GM18519 (cell line): Measurements from ENCODE around the gene COL20A1.

Source experiments
- ATAC-seq: cut with Tn5 transposase; IDR thresholded peaks from one replicate; pipeline ENCODE4 v1.9.1; 2021; ENCODE audit warnings: mild to moderate bottlenecking, moderate library complexity; ENCODE audit not compliant: unreplicated experiment, low FRiP score

The COL20A1 gene

DNA sequence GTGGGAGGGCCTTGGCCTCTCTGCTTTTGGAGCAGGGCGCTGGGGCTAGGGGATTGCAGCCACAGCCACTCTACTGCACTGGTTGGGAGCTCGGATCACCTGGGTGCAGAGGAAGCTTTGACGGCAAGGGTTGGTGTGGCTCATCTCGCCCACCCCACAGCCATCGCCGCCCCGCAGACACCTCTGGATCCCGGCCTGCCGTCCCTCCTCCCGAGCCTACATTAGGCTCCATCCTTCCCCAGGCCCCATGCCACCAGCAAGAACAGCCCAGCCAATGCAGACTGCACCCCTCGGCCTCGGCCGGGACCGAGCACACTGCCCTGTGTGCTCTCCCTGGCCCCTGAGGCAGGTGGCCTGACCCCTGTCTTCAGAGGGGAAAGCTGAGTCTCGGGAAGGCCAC, 32.5 kb upstream of the COL20A1 start:
- ATAC-seq: no peak

DNA sequence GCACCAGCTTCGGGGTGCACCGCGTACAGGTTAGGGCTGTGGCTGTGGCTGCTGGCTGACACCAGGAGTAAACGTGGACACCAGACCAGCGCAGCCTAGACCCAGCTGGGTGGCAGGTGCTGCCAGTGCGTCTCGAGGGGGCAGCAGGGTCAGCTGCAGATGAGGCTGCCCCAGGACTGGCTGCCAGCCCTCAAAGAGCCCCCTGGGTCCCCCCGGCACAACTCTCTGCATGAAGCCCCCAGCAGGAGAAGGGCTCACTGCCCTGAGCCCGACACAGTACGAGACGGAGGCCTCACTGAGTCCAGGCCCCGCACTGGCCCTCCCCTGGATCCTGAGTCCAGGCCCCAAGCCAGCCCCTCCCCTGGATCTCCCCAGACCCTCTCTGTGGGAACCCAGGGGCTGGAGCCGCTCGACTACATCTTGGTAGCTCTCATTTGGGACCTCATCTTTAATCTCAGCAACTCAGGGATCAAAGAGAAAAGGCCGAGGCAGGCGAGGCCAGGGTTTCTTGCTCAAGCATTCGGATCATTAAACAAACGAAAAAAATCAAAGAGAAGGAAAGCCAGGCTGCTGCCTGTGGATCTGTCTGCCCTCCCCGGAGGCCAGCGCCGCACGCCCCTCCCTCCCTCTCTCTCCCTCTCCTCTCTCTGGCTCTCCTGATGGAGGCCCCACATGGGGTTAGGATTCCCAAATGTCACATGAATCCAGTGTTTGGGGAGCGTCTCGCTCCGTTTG, 31.8 kb upstream of the COL20A1 start:
- no peak for ATAC-seq

DNA sequence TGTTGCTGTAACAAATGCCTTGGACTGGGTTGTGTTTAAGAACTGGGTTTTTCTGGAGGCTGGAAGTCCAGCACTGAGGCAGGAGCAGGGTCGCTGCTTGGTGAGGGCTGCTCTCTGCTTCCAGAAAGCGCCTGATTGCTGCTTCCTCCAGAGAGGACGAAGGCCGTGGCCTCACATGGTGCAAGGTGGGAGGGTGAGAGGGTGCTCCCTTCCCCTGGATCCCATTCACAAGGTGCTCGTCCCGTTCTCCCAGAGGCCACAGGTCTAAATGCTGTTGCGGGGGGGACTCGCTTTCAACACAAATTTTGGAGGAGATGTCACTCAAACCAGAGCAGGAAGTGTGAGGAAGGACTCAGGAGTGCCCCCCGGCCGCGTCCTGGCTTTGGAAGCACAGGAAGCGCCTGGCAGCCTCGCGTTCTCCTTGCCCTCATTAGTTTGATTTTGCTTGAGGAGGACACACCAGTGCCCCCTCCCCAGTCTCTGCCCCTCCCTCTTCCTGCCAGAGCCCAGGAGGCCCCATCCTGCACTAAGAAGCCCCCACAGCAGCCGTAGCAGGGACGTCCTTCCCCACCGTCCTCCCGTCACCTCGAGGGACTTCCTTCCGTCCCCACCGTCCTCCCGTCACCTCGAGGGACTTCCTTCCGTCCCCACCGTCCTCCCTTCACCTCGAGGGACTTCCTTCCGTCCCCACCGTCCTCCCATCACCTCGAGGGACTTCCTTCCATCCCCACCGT, 31.0 kb upstream of the COL20A1 start:
- no peak for ATAC-seq

GRCh38 chr20:63262836-63263235, 30.1 kb upstream of the COL20A1 start:
- ATAC-seq: no peak

- ATAC-seq: no peak
These were observed 29.0 kb upstream of the COL20A1 start for GRCh38 chr20:63264000-63264399.

DNA sequence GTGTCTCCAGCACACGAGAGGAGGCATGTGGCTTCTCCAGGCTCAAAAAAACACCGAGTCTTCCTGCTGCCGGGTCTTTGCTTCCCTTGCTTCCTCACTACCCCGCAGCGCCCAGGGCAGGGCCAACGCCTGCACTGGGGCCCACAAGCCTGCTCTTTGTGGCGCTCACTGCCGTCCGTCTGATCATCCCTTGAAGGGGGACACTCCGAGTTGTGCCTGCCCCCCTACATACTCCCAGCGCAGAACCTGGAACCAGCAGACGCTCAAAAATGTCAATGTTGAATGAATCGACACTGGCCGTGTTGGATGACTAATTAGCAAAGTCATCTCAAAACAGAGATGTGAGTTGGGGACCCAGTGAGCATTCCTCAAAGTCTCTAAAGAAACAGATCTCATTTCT, 28.5 kb upstream of the COL20A1 start:
- ATAC-seq: no peak

DNA sequence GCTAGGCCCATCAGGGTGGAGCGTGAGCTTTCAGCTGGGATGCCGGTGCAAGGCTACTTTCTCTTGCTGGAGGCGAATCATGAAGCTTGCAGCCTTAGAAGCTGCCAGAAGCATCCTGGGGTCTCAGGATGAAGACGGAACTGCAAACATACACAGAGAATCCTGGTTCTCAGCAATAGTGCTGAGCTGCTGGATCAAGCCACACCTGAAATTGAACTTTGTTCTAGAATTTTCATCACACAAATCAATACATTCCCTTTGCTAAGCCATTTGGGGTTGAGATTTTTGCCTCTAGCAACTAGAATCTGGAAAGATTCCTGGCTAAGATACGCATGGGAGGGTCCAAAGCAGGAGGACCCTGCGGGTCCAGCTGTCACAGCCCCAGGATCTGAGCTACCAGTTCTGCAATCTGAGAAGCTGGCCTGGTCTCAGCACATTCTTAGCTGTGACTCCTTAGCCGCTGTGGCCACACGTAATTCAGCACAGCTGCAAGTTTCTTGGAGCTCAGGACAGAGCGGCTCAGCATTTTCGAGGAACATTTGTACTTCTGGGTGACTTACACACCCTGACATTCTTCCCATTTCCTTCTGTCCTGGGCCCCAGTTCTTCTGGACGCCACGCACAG, 27.0 kb upstream of the COL20A1 start:
- ATAC-seq: no peak

DNA sequence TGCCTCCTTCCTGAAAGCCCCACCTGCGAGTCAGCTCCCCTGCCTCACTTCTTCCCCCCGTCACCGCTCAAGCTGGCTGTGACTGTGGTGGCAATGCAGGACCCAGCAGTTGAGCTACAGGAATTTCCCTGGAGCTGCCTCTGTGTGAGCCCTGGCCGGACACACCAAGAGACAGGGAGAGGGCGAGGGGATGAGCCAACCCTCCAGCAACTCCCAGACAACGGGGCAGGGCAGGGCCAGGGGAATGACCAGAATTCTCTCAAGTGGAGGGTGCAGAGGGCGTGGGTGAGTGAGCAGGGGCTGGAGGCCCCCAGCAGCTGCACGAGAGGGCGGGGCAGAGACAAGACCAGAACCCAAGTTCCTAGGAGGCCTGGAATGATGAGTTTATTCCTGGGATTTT, 25.3 kb upstream of the COL20A1 start:
- no peak for ATAC-seq

DNA sequence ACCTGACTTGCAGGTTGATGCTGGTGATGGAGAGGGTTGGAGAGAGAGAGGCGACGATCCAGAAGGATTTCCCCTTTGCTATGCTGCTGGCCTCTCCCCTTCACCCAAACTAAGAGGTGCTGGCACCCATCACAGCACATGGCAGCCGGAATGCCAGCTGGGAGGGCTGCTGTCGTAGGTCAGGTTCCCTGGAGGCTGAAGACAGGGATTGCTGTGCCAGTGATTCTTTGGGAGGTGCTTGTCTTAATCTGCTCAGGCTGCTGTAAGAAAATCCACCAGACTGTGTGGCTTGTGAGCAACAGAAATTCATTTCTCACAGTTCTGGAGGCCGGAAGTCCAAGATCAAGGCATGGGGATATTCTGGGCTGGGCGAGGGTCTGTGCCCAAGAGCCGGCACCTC, 24.7 kb upstream of the COL20A1 start:
- no peak for ATAC-seq

- ATAC-seq: no peak
These were observed 24.1 kb upstream of the COL20A1 start for GRCh38 chr20:63268671-63269439.

DNA sequence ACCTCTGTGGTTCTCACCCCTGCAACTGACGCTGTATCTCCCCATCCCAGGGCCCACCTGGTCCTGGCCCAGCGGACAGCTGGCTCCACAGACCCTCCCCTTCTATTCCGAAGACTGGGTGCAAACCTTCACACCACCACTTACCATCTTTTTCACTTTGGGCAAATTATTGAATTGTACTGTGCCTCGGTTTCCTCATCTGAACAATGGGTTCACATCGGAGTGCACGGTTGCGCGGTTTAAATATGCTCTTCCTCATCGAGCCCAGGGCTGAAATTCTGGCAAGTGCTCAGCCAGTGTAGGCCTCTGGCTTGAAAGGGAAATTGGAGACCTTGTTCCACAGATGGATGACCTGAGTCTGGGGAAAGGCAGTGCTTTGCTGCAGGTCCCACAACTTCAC, 23.3 kb upstream of the COL20A1 start:
- no peak for ATAC-seq

GRCh38 chr20:63270606-63271325, 22.2 kb upstream of the COL20A1 start:
- no peak for ATAC-seq

DNA sequence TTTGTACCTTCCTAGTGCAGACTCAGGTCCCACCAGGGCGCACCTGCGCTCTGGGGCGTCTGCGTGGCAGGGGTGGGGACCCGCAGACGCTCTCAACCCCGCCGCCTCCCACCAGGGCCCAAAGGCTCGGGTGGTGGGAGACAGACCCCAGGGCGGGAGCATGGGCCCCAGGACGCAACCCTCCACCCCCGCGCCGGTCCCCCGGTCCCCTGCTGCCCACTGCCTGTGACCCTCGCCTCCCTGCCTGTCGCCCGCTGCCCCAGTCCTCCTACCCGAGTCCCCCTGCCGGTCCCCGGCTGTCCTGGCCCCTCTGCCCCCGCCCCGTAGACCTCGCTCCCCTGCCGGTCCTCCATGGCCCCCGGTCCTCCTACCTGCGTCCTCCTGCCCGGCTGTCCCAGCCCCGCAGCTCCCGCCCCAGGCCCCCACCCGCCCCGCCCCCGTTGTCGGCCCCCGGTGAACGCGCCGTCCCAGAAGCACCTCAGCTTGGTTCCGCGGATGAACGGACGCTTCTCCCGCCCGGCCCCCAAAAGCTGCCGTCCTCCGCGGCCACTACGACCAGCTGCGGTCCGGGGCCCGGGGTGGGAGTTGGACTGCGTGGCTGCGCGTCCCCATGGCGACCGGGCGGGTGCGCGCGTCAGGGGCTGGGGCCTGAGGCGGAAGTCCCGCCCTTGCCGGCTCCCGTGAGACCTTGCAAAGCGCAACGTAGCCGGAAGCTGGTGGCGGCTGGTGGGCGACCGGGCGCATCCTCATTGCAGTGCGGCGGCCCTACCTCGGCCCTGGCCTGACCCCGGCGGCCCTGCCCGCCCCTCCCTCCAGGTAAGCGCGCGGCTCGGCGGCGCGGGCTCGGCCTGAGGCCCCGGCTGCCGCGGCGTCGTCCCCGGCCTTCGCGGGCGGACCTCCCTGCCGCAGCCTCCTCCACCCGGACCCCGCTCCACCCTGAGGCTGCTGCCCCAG, 20.6 kb upstream of the COL20A1 start, which contains the start of gene ARFGAP1:
ARFGAP1 (plus strand) TSS at position 709 of the 954 bp plus-strand sequence. CDS start 2,768 bp downstream, outside the sequence.
- ATAC-seq: peak; percentile 64

DNA sequence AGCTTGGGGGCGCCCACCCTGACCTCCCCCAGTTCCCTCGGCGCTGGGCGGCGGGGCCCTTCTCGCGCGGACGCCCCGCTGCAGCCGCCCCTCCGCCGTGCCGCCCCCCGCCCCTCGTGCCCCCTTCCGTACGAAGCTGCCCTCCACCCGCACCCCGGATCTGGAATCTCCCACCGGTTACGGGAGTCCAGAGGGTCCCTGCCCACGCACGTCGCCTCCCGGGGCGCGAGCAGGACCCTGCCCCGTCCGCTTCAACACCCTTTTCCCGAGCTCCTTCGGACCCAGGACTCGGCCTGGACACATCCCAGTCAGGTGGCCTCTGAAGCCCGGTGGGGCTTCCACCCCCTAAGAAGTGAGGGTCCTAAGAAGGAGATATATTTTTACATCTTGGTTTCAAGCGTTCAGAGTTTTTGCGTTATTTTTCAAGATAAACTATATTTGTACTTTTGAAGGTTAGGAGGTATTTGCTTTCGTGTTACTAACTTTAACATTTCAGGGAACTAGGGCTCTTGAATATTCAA, 19.9 kb upstream of the COL20A1 start:
- ATAC-seq: no peak

DNA sequence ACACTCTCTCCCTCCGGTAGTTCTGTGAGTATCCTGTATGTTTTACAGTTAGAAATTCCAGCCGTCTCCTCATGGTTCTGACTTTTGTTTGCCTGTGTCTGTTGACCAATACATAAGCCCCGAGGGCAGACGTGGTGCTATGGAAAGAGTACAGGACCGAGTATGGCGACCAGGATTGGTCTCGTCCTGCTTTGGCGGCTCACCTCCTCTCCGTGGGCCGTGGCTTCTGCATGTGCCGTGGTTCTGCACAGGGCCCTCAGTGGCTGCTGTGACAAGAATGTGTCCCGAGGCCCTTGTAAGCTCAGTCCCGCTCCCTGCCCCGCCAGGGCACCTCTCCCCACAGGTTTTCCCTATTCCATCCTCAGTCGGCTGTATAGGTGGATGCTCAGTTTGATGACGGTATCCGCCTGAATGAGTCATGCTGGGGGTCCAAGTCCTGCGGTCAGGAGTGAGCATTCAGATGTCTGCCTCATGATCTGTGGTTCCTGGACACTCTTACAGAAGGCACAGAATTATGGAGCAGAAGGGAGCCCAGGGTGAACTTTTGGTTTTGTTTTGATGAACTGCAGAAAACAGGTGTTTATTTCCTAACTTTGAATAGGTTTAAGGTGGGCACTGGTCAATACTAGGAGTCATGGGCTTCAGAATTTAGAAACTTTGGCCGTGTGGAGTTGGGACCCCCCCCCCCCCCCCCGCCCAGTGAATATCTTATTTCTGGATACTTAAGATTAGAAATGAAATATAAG, 19.2 kb upstream of the COL20A1 start:
- no peak for ATAC-seq

- no peak for ATAC-seq
These were observed 18.4 kb upstream of the COL20A1 start for GRCh38 chr20:63274381-63275228.

GRCh38 chr20:63275825-63276224, 17.2 kb upstream of the COL20A1 start:
- no peak for ATAC-seq
